A549 (cell line): ENCODE data around the gene SGTA. TPM values are rescaled to one million over a fixed set of nuclear protein-coding genes. Genes with fewer than 3 reads are reported as not detected.

Experiments used
- ATAC-seq, 2 experiments: fragments of 200-7000 bp in 1 of 2; fragments of >200 bp in 1 of 2; cut with Nextera tagmentation in 1 of 2; cut with Tn5 transposase in 1 of 2; 3 replicates each; pipeline versions ENCODE4 v1.8.0 to v1.9.1; 2018 to 2020; ENCODE audit warnings: mild to moderate bottlenecking in 1 of 2, moderate library complexity in 1 of 2
- CTCF ChIA-PET: fragments of 300-600 bp; sonication (Branson Sonifier 250); formaldehyde crosslinking; extraction: SDS; loops from one replicate; lab custom pipeline; 2021; ENCODE audit warnings: antibody characterized with exemption, inconsistent platforms; lab: Yijun Ruan, JAX
- POLR2A ChIA-PET: fragments of 350-600 bp; formaldehyde crosslinking; extraction: SDS; loops from one replicate; lab custom pipeline; 2021; ENCODE audit warnings: antibody characterized with exemption, inconsistent platforms; lab: Yijun Ruan, JAX
- DNase-seq, 2 experiments: peaks; one replicate each; pipeline versions ENCODE4 v3.0.0 to v3.0.0-alpha.2; 2011 to 2016; ENCODE audit warnings: low read depth in 1 of 2, low spot score in 1 of 2
- FAIRE-seq: peaks from 2 replicates; lab custom pipeline; 2011; peaks lifted over from hg19 to GRCh38; lab: Jason Lieb, UNC
- H3K27ac ChIP-seq, 2 experiments: fragments of >200 bp; sonication (Bioruptor Twin); formaldehyde crosslinking; 3 replicates each; pipeline ENCODE4 v1.5.1; 2016 to 2017
- H3K4me1 ChIP-seq: fragments of >200 bp; sonication (Bioruptor Twin); formaldehyde crosslinking; 3 replicates; pipeline ENCODE4 v1.6.1; 2016
- H3K4me2 ChIP-seq: fragments of >200 bp; sonication (Bioruptor Twin); formaldehyde crosslinking; 3 replicates; pipeline ENCODE4 v1.6.1; 2016
- H3K4me3 ChIP-seq: fragments of >200 bp; sonication (Bioruptor Twin); formaldehyde crosslinking; 3 replicates; pipeline ENCODE4 v1.5.1; 2016
- H3K9me3 ChIP-seq: fragments of >200 bp; sonication (Bioruptor Twin); formaldehyde crosslinking; 3 replicates; pipeline ENCODE4 v1.6.1; 2016
- CHD4 ChIP-seq: fragments of 200-600 bp; sonication (generic); IDR thresholded peaks from 2 replicates; pipeline ENCODE4 v1.6.1; 2016; ENCODE audit warnings: antibody characterized with exemption, mild to moderate bottlenecking, borderline replicate concordance
- EHF ChIP-seq: fragments of 250-450 bp; sonication (Bioruptor Pico); IDR thresholded peaks from 2 replicates; pipeline ENCODE4 v1.5.0; 2020; ENCODE audit warnings: mild to moderate bottlenecking
- GATA3 ChIP-seq: IDR thresholded peaks from 2 replicates; pipeline ENCODE4 v1.6.1; 2012; ENCODE audit warnings: borderline replicate concordance
- HEYL ChIP-seq: fragments of 250-450 bp; sonication (Bioruptor Pico); IDR thresholded peaks from 2 replicates; pipeline ENCODE4 v1.8.0; 2021; ENCODE audit warnings: mild to moderate bottlenecking, moderate library complexity
- JUN ChIP-seq, 2 experiments: fragments of >200 bp; sonication (Bioruptor Twin); formaldehyde crosslinking; IDR thresholded peaks; 2 replicates in 1 of 2; 3 replicates in 1 of 2; pipeline ENCODE4 v1.6.1; 2016 to 2017
- JUNB ChIP-seq: fragments of >200 bp; sonication (Bioruptor Twin); formaldehyde crosslinking; IDR thresholded peaks from 2 replicates; pipeline ENCODE4 v1.6.1; 2016
- KDM5A ChIP-seq: fragments of 200-600 bp; sonication (generic); IDR thresholded peaks from 2 replicates; pipeline ENCODE4 v1.6.1; 2016; ENCODE audit warnings: antibody characterized with exemption, mild to moderate bottlenecking
- MAFK ChIP-seq: fragments of 450-650 bp; IDR thresholded peaks from 2 replicates; pipeline ENCODE4 v1.6.1; 2014; ENCODE audit not compliant: partially characterized antibody
- PHF8 ChIP-seq: fragments of 200-600 bp; sonication (generic); IDR thresholded peaks from 2 replicates; pipeline ENCODE4 v1.6.1; 2016; ENCODE audit warnings: low read depth, mild to moderate bottlenecking, antibody characterized with exemption, moderate library complexity, borderline replicate concordance
- POLR2A ChIP-seq: IDR thresholded peaks from 2 replicates; pipeline ENCODE4 v1.6.1; 2012; ENCODE audit warnings: mild to moderate bottlenecking, low read length
- POLR2AphosphoS2 ChIP-seq: conservative IDR thresholded peaks from 2 replicates; pipeline ENCODE4 v1.6.1; 2012; ENCODE audit warnings: low read length, improper control_type of control experiment, inconsistent platforms
- RAD21 ChIP-seq, 2 experiments: fragments of >200 bp in 1 of 2; sonication (Bioruptor Twin) in 1 of 2; formaldehyde crosslinking in 1 of 2; IDR thresholded peaks in 1 of 2; conservative IDR thresholded peaks in 1 of 2; 2 replicates in 1 of 2; 3 replicates in 1 of 2; pipeline ENCODE4 v1.6.1; 2012 to 2018; ENCODE audit warnings: inconsistent platforms in 1 of 2
- RARB ChIP-seq: fragments of 250-450 bp; sonication (Bioruptor Pico); IDR thresholded peaks from 2 replicates; pipeline ENCODE4 v1.8.0; 2021; ENCODE audit warnings: mild to moderate bottlenecking, moderate library complexity
- RNF2 ChIP-seq: fragments of 200-600 bp; sonication (generic); IDR thresholded peaks from 2 replicates; pipeline ENCODE4 v1.6.1; 2016; ENCODE audit warnings: low read depth, mild to moderate bottlenecking, antibody characterized with exemption, moderate library complexity, borderline replicate concordance
- TP53 ChIP-seq: fragments of 250-450 bp; sonication (Bioruptor Pico); IDR thresholded peaks from 2 replicates; pipeline ENCODE4 v1.5.0; 2021; ENCODE audit warnings: mild to moderate bottlenecking, moderate library complexity
- ZC3H11A ChIP-seq: fragments of 450-650 bp; IDR thresholded peaks from 2 replicates; pipeline ENCODE4 v1.6.1; 2014; ENCODE audit warnings: antibody characterized with exemption, mild to moderate bottlenecking
- WGBS: methylation state at CpG from one replicate; pipeline ENCODE4 v1.1.6; 2017; ENCODE audit errors: missing lambda C conversion rate; 5-methylcytosine and 5-hydroxymethylcytosine counted together
- polyA plus RNA-seq, 4 experiments: library from polyadenylated mRNA; depleted of rRNA in 3 of 4; stranded (reverse); fragments of >200 nt; fragmentation: RNase III in 1 of 4; extraction: RNeasy Plus Mini Kit Qiagen cat#74134 plus additional on column Dnase treatment in 1 of 4; gene quantifications; 2 replicates in 3 of 4; 3 replicates in 1 of 4; pipeline ENCODE4 v1.2.3, GENCODE V29; 2011 to 2017
- TF ChIP-seq, protein P1 (sequence below): fragments of 250-450 bp; sonication (Bioruptor Pico); IDR thresholded peaks from 2 replicates; pipeline ENCODE4 v1.5.0; 2021; ENCODE audit warnings: mild to moderate bottlenecking, moderate library complexity, borderline replicate concordance
- TF ChIP-seq, protein P2 (sequence below): fragments of >200 bp; sonication (Bioruptor Twin); formaldehyde crosslinking; IDR thresholded peaks from 3 replicates; pipeline ENCODE4 v1.6.1; 2016
- TF ChIP-seq, protein P3 (sequence below): IDR thresholded peaks from 2 replicates; pipeline ENCODE4 v1.6.1; 2012
- TF ChIP-seq, protein P4 (sequence below): IDR thresholded peaks from 2 replicates; pipeline ENCODE4 v1.6.1; 2012; ENCODE audit warnings: low read depth, borderline replicate concordance
- TF ChIP-seq, protein P5 (sequence below): fragments of 450-650 bp; IDR thresholded peaks from 2 replicates; pipeline ENCODE4 v1.6.1; 2014; ENCODE audit warnings: antibody characterized with exemption

The SGTA gene
- polyA plus RNA-seq, 2 of the 4 experiments (the other 2 are of a cell fraction) = 39.1 to 48.0 TPM

DNA sequence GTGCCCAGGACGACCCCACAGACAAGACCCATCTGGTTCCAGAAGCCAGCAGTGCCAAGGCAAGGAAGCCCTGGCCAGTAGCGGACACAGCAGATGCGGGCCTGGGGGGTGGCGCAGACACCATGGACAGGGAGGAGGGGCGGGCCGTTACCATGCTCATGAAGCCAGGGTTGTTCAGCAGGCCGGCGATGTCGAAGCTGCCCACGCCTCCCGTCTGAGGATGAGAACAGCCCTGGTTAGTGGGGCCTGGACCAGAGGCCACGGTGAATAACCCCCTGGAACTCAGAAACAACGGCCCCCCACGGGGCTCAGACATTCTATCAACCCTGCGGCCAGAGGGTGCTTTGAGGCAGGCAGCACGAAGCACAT, 21.8 kb downstream of the SGTA start:
- H3K27ac ChIP-seq = no peak overlapping the region
- no peak overlapping the region for H3K4me3 ChIP-seq
- TF ChIP-seq POLR2AphosphoS2 (no peak), JUNB (no peak), HEYL (CRISPR knock-in tag) (no peak), RAD21 (conservative IDR thresholded peaks at IDR 0.05 in 1 of 2, IDR thresholded peaks at IDR 0.05 in 1 of 2) (no peak)
- TF ChIP-seq, protein P1, sequence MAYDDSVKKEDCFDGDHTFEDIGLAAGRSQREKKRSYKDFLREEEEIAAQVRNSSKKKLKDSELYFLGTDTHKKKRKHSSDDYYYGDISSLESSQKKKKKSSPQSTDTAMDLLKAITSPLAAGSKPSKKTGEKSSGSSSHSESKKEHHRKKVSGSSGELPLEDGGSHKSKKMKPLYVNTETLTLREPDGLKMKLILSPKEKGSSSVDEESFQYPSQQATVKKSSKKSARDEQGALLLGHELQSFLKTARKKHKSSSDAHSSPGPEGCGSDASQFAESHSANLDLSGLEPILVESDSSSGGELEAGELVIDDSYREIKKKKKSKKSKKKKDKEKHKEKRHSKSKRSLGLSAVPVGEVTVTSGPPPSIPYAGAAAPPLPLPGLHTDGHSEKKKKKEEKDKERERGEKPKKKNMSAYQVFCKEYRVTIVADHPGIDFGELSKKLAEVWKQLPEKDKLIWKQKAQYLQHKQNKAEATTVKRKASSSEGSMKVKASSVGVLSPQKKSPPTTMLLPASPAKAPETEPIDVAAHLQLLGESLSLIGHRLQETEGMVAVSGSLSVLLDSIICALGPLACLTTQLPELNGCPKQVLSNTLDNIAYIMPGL (CRISPR knock-in tag) = no peak
- ATAC-seq = no peak
- ChIA-PET CTCF (no interaction called here), POLR2A (no interaction called here)
- no peaks in the 10 kb centered on the region for H3K4me1 ChIP-seq
- H3K4me2 ChIP-seq = no peak overlapping the region
- no peaks in the 10 kb centered on the region for H3K9me3 ChIP-seq
- DNase-seq = no peak
- no peak for FAIRE-seq
- 97% methylated on average over 8 of the region's 16 CpGs for WGBS

DNA sequence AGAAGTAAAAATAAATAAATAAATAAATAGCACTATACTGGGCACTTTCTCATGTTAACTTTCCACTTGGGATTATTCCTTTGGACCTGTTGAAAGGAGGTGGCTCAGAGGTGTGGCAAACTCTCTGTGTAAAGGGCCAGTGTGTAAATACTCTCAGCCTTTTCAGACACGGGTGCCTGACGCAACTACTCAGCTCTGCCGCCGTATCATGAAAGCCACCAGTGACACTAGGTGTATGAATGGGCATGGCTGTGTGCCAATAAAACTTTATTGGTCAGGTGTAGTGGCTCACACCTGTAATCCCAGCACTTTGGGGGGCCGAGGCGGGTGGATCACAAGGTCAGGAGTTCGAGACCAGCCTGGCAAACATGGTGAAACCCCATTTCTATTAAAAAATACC, 23.1 kb downstream of the SGTA start:
- ATAC-seq = no peak
- 95% methylated on average over 7 of the region's 7 CpGs for WGBS
- TF ChIP-seq RARB (CRISPR knock-in tag) (no peak), MAFK (no peak)
- Histone ChIP-seq H3K4me2 (no peak overlapping the region), H3K9me3 (no peaks in the 10 kb centered on the region), H3K4me1 (no peaks in the 10 kb centered on the region), H3K27ac (no peak overlapping the region), H3K4me3 (no peak overlapping the region)
- DNase-seq = no peak
- FAIRE-seq = no peak
- ChIA-PET CTCF (interaction anchor here (1.2 kb wide), 1 partner anchor 10 kb away, joined by 5 read pairs; no protein-coding TSS in a partner anchor), POLR2A (no interaction called here)

DNA sequence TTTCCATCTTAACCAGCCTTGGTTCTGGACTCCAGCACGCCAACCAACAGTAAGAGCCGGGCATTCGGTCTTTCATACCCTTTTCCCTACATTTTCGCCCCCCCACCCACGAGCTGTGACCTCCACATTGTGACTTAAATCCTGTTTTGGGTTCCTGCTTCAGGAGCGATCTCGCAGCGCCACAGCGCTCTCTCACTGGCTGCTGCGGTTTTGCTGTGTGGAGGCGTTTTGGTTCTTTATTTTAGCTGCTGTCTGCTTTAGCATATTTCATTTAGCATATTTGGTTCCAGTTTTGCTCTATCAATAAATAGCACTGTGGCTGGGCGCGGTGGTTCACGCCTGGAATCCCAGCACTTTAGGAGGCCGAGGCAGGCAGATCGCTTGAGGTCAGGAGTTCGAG, 23.7 kb downstream of the SGTA start:
- no peak for DNase-seq
- 92% methylated on average over 17 of the region's 17 CpGs for WGBS
- Histone ChIP-seq H3K9me3 (no peaks in the 10 kb centered on the region), H3K4me2 (no peak overlapping the region), H3K4me1 (no peaks in the 10 kb centered on the region), H3K27ac (no peak overlapping the region), H3K4me3 (no peak overlapping the region)
- no peak for FAIRE-seq
- no peak for TF ChIP-seq TP53
- TF ChIP-seq, protein P2, sequence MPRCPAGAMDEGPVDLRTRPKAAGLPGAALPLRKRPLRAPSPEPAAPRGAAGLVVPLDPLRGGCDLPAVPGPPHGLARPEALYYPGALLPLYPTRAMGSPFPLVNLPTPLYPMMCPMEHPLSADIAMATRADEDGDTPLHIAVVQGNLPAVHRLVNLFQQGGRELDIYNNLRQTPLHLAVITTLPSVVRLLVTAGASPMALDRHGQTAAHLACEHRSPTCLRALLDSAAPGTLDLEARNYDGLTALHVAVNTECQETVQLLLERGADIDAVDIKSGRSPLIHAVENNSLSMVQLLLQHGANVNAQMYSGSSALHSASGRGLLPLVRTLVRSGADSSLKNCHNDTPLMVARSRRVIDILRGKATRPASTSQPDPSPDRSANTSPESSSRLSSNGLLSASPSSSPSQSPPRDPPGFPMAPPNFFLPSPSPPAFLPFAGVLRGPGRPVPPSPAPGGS = no peak
- no peak for TF ChIP-seq POLR2A
- no peak for TF ChIP-seq EHF (CRISPR knock-in tag)
- no peak for TF ChIP-seq RAD21 (conservative IDR thresholded peaks at IDR 0.05 in 1 of 2, IDR thresholded peaks at IDR 0.05 in 1 of 2)
- TF ChIP-seq RARB (CRISPR knock-in tag) = no peak
- no peak for TF ChIP-seq HEYL (CRISPR knock-in tag)
- TF ChIP-seq, protein P3, sequence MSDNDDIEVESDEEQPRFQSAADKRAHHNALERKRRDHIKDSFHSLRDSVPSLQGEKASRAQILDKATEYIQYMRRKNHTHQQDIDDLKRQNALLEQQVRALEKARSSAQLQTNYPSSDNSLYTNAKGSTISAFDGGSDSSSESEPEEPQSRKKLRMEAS = no peak
- no peak for TF ChIP-seq PHF8
- TF ChIP-seq, protein P4, sequence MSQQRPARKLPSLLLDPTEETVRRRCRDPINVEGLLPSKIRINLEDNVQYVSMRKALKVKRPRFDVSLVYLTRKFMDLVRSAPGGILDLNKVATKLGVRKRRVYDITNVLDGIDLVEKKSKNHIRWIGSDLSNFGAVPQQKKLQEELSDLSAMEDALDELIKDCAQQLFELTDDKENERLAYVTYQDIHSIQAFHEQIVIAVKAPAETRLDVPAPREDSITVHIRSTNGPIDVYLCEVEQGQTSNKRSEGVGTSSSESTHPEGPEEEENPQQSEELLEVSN = no peak
- no peak for TF ChIP-seq KDM5A
- no peak for TF ChIP-seq CHD4
- TF ChIP-seq RNF2 = no peak
- TF ChIP-seq, protein P5, sequence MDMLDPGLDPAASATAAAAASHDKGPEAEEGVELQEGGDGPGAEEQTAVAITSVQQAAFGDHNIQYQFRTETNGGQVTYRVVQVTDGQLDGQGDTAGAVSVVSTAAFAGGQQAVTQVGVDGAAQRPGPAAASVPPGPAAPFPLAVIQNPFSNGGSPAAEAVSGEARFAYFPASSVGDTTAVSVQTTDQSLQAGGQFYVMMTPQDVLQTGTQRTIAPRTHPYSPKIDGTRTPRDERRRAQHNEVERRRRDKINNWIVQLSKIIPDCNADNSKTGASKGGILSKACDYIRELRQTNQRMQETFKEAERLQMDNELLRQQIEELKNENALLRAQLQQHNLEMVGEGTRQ = no peak
- TF ChIP-seq JUN (IDR thresholded peaks at IDR 0.05) = no peak
- TF ChIP-seq GATA3 = no peak
- TF ChIP-seq, protein P1 (CRISPR knock-in tag) = no peak
- no peak for TF ChIP-seq ZC3H11A
- no peak for TF ChIP-seq MAFK
- POLR2A ChIA-PET = no interaction called here
- CTCF ChIA-PET = interaction anchor here (1.2 kb wide), 1 partner anchor 10 kb away, joined by 5 read pairs; no protein-coding TSS in a partner anchor
- no peak for ATAC-seq
